Measurements from ENCODE around the gene TTC7B.

- no peak for TF ChIP-seq CTCF (IDR thresholded peaks at IDR 0.05)
- no peak for TF ChIP-seq POLR2A (IDR thresholded peaks at IDR 0.05)
Observed at GRCh38 chr14:90677484-90678050, 138.7 kb downstream of the TTC7B start.

Measured in Peyer's patch (tissue), 4 donors.